Measurements from ENCODE around the gene ACVR2A.

- TF ChIP-seq CTCF (IDR thresholded peaks at IDR 0.05), result no peak
- TF ChIP-seq EZH2phosphoT487 (IDR thresholded peaks at IDR 0.05; ENCODE audit: borderline replicate concordance, low read depth), result no peak
- no peak for TF ChIP-seq PBX3 (IDR thresholded peaks at IDR 0.05)
- TF ChIP-seq EP300 (IDR thresholded peaks at IDR 0.05; ENCODE audit: borderline replicate concordance in 1 of 2, low read depth in 1 of 2, low read length in 1 of 2), result no peak
These were observed 15.7 kb upstream of the ACVR2A start for GRCh38 chr2:147829106-147829505.

Data from SK-N-SH (cell line).